ENCODE results near the gene ZNF502. TPM values are rescaled to one million over a fixed set of nuclear protein-coding genes. Genes with fewer than 3 reads are reported as not detected.

Gene ZNF502
- total RNA-seq, 3 donors from 2014 or later = 2.3 to 3.0 (median 2.3) TPM

GRCh38 chr3:44729384-44729910, 17.0 kb downstream of the ZNF502 start, which contains the start of gene ZNF501:
ZNF501 (plus strand) TSS chr3:44729635; CDS start chr3:44734422, 4,787 bp downstream.
- peak; percentile 77 for DNase-seq
- peak; percentile 98 to 99 for ATAC-seq
- Mint-ChIP-seq H3K4me1 (ENCODE audit: low read depth) (peaks cover 13% of the 10 kb centered on the region), H3K9me3 (peaks cover 48% of the 10 kb centered on the region), H3K27me3 (ENCODE audit: low read depth) (no peaks in the 10 kb centered on the region), H3K4me3 (peak within 1 kb of the TSS; percentile 92), H3K36me3 (ENCODE audit: insufficient read depth) (peaks cover 41% of the 10 kb centered on the region)

- Mint-ChIP-seq H3K9me3 (peaks cover 69% of the 10 kb centered on the region), H3K36me3 (ENCODE audit: insufficient read depth) (peaks cover 45% of the 10 kb centered on the region)
Measured at GRCh38 chr3:44734646-44735168, 22.2 kb downstream of the ZNF502 start.

GRCh38 chr3:44761101-44761423, 48.6 kb downstream of the ZNF502 start:
- DNase-seq (no peak), ATAC-seq (peak; percentile 8)
- Mint-ChIP-seq H3K4me1 (ENCODE audit: low read depth) (peaks cover 23% of the 10 kb centered on the region), H3K4me3 (peak overlapping the region; percentile 89), H3K9me3 (peaks cover 10% of the 10 kb centered on the region), H3K27me3 (ENCODE audit: low read depth) (no peaks in the 10 kb centered on the region), H3K36me3 (ENCODE audit: insufficient read depth) (peaks cover 24% of the 10 kb centered on the region)

More at GRCh38 chr3:44734646-44735168, 22.2 kb downstream of the ZNF502 start:
- DNase-seq (no peak), ATAC-seq (no peak)
- Mint-ChIP-seq H3K4me1 (ENCODE audit: low read depth) (peaks cover 5% of the 10 kb centered on the region), H3K4me3 (no peak overlapping the region), H3K27me3 (ENCODE audit: low read depth) (no peaks in the 10 kb centered on the region)

- Mint-ChIP-seq H3K4me1 (ENCODE audit: low read depth) (peaks cover 23% of the 10 kb centered on the region), H3K27me3 (ENCODE audit: low read depth) (no peaks in the 10 kb centered on the region), H3K4me3 (peak within 1 kb of the TSS; percentile 89), H3K36me3 (ENCODE audit: insufficient read depth) (peaks cover 22% of the 10 kb centered on the region), H3K9me3 (peaks cover 10% of the 10 kb centered on the region)
- DNase-seq = peak; percentile 98
- peak; percentile 92 to 94 for ATAC-seq
Measured at GRCh38 chr3:44761424-44762169, 49.1 kb downstream of the ZNF502 start, which contains the start of the genes KIAA1143 and KIF15. KIAA1143 (minus strand) TSS chr3:44761619; CDS start chr3:44761602, 17 bp downstream. KIF15 (plus strand) TSS chr3:44761794; CDS start chr3:44761866, 72 bp downstream.

- H3K9me3 Mint-ChIP-seq = peaks cover 8% of the 10 kb centered on the region
- H3K4me1 Mint-ChIP-seq (ENCODE audit: low read depth) = peaks cover 21% of the 10 kb centered on the region
- DNase-seq = no peak
- ATAC-seq = no peak
- H3K27me3 Mint-ChIP-seq (ENCODE audit: low read depth) = no peaks in the 10 kb centered on the region
- peak overlapping the region; percentile 89 for H3K4me3 Mint-ChIP-seq
- peaks cover 19% of the 10 kb centered on the region for H3K36me3 Mint-ChIP-seq (ENCODE audit: insufficient read depth)
Measured at GRCh38 chr3:44762170-44762677, 49.8 kb downstream of the ZNF502 start.

- no peaks in the 10 kb centered on the region for H3K27me3 Mint-ChIP-seq (ENCODE audit: low read depth)
- H3K9me3 Mint-ChIP-seq = peaks cover 5% of the 10 kb centered on the region
- H3K4me3 Mint-ChIP-seq = peak overlapping the region; percentile 89
- DNase-seq (no peak), ATAC-seq (no peak)
- H3K36me3 Mint-ChIP-seq (ENCODE audit: insufficient read depth) = peaks cover 15% of the 10 kb centered on the region
- H3K4me1 Mint-ChIP-seq (ENCODE audit: low read depth) = peaks cover 17% of the 10 kb centered on the region
Measured at GRCh38 chr3:44762690-44763089, 50.2 kb downstream of the ZNF502 start.

GRCh38 chr3:44764248-44764647, 51.8 kb downstream of the ZNF502 start:
- H3K36me3 Mint-ChIP-seq (ENCODE audit: insufficient read depth) = peaks cover 3% of the 10 kb centered on the region
- ATAC-seq = no peak
- no peak for DNase-seq
- H3K4me3 Mint-ChIP-seq = no peak overlapping the region
- H3K27me3 Mint-ChIP-seq (ENCODE audit: low read depth) = no peaks in the 10 kb centered on the region
- H3K9me3 Mint-ChIP-seq = peaks cover 3% of the 10 kb centered on the region
- peaks cover 11% of the 10 kb centered on the region for H3K4me1 Mint-ChIP-seq (ENCODE audit: low read depth)

- Mint-ChIP-seq H3K4me3 (no peak overlapping the region), H3K4me1 (ENCODE audit: low read depth) (no peaks in the 10 kb centered on the region), H3K9me3 (peaks cover 9% of the 10 kb centered on the region), H3K36me3 (ENCODE audit: insufficient read depth) (peaks cover 3% of the 10 kb centered on the region), H3K27me3 (ENCODE audit: low read depth) (no peaks in the 10 kb centered on the region)
- ATAC-seq (no peak), DNase-seq (no peak)
Measured at GRCh38 chr3:44771424-44772098, 59.1 kb downstream of the ZNF502 start.

GRCh38 chr3:44772099-44772442, 59.6 kb downstream of the ZNF502 start:
- no peak overlapping the region for H3K4me3 Mint-ChIP-seq
- no peaks in the 10 kb centered on the region for H3K27me3 Mint-ChIP-seq (ENCODE audit: low read depth)
- H3K9me3 Mint-ChIP-seq = peaks cover 9% of the 10 kb centered on the region
- DNase-seq = no peak
- H3K4me1 Mint-ChIP-seq (ENCODE audit: low read depth) = no peaks in the 10 kb centered on the region
- H3K36me3 Mint-ChIP-seq (ENCODE audit: insufficient read depth) = peaks cover 3% of the 10 kb centered on the region
- ATAC-seq = no peak

Other genes starting within 250 kb of the ZNF502 start
- gene ZNF445, start 235.0 kb upstream of the ZNF502 start, total RNA-seq = 1 to 10 TPM; 7.5 to 9.4 (median 8.7) TPM
- gene ZKSCAN7, start 157.5 kb upstream of the ZNF502 start, total RNA-seq = 1 to 10 TPM; 2.0 to 2.3 (median 2.0) TPM
- under 1 TPM; 0.52 to 0.71 (median 0.66) TPM for gene ZNF660, start 127.7 kb upstream of the ZNF502 start, total RNA-seq
- 1 to 10 TPM; 7.2 to 8.2 (median 7.6) TPM for gene ZNF197, start 87.6 kb upstream of the ZNF502 start, total RNA-seq
- 1 to 10 TPM; 5.3 to 6.7 (median 6.6) TPM for gene ZNF35, start 63.9 kb upstream of the ZNF502 start, total RNA-seq
- 1 to 10 TPM; 2.2 to 3.0 (median 2.5) TPM for gene ZNF501, start 17.0 kb downstream of the ZNF502 start, total RNA-seq
- gene KIAA1143, start 49.0 kb downstream of the ZNF502 start, total RNA-seq = 10 to 100 TPM; 35.5 to 42.2 (median 40.7) TPM
- 1 to 10 TPM; 4.7 to 6.2 (median 6.1) TPM for gene KIF15, start 49.1 kb downstream of the ZNF502 start, total RNA-seq
- gene TMEM42, start 149.3 kb downstream of the ZNF502 start, total RNA-seq = 1 to 10 TPM; 4.9 to 6.1 (median 5.5) TPM
- not detected for gene TGM4, start 161.9 kb downstream of the ZNF502 start, total RNA-seq

All from activated T-cell treated with anti-CD3 and anti-CD28 coated beads, Interleukin-2, amount 50 U/mL, for 4 hours (primary cell).